Fibroblast of pulmonary artery (primary cell): ENCODE measurements around the gene GNG2.

Experiments
- DNase-seq: peaks from one replicate; pipeline ENCODE4 v3.0.0-alpha.2; 2010; ENCODE audit warnings: low read depth
- H3K4me3 ChIP-seq: replicated peaks from 2 replicates; pipeline ENCODE4 v1.5.1; 2011; ENCODE audit warnings: low read depth, mild to moderate bottlenecking, control low read depth, low read length, moderate library complexity
- CTCF ChIP-seq: IDR thresholded peaks from 2 replicates; pipeline ENCODE4 v1.5.1; 2011; ENCODE audit warnings: mild to moderate bottlenecking, control low read depth, low read length, inconsistent platforms; ENCODE audit errors: missing control alignments

Gene GNG2

GRCh38 chr14:52006361-52006760 lies 145.9 kb downstream of the GNG2 start:
- H3K4me3 ChIP-seq: no peak overlapping the region
- no peak for TF ChIP-seq CTCF
- DNase-seq: no peak

GRCh38 chr14:52007211-52007610 lies 146.8 kb downstream of the GNG2 start:
- no peak for DNase-seq
- H3K4me3 ChIP-seq: no peak overlapping the region
- no peak for TF ChIP-seq CTCF

GRCh38 chr14:52007637-52008036 lies 147.2 kb downstream of the GNG2 start:
- DNase-seq: no peak
- H3K4me3 ChIP-seq: no peak overlapping the region
- no peak for TF ChIP-seq CTCF

- TF ChIP-seq CTCF: no peak
- no peak for DNase-seq
- H3K4me3 ChIP-seq: no peak overlapping the region
Observed at GRCh38 chr14:52008136-52008535, 147.7 kb downstream of the GNG2 start.

GRCh38 chr14:52010173-52010693 lies 149.8 kb downstream of the GNG2 start:
- TF ChIP-seq CTCF: no peak
- DNase-seq: no peak
- no peak overlapping the region for H3K4me3 ChIP-seq

GRCh38 chr14:52011523-52011922 lies 151.1 kb downstream of the GNG2 start:
- no peak for DNase-seq
- no peak for TF ChIP-seq CTCF
- no peak overlapping the region for H3K4me3 ChIP-seq

- no peak overlapping the region for H3K4me3 ChIP-seq
- no peak for TF ChIP-seq CTCF
- DNase-seq: peak; percentile 80
Observed at GRCh38 chr14:52012635-52013034, 152.2 kb downstream of the GNG2 start.
